Keratinocyte (primary cell): ENCODE data around the gene SLC25A13. TPM values are rescaled to one million over a fixed set of nuclear protein-coding genes. Genes with fewer than 3 reads are reported as not detected.

ENCODE experiments used
- DNase-seq: peaks from one replicate; pipeline ENCODE4 v3.0.0-alpha.2; 2011; ENCODE audit warnings: low read depth, missing footprints, low spot score
- FAIRE-seq: peaks from 2 replicates; lab custom pipeline; 2011; peaks lifted over from hg19 to GRCh38; lab: Jason Lieb, UNC
- H2AFZ ChIP-seq: 2 replicates; pipeline ENCODE4 v1.6.0; 2012; ENCODE audit warnings: low read length, control low read depth, inconsistent platforms; ENCODE audit not compliant: control insufficient read depth
- H3K27ac ChIP-seq: 2 replicates; pipeline ENCODE4 v1.5.1; 2011; ENCODE audit warnings: low read length; ENCODE audit not compliant: control insufficient read depth, insufficient read depth
- H3K27me3 ChIP-seq: 3 replicates; pipeline ENCODE4 v1.6.0; 2011; ENCODE audit warnings: low read length; ENCODE audit not compliant: control insufficient read depth, insufficient read depth; ENCODE audit errors: extremely low read depth
- H3K36me3 ChIP-seq, 2 experiments: 2 replicates in 1 of 2; 3 replicates in 1 of 2; pipeline ENCODE4 v1.5.1; 2011; ENCODE audit warnings: low read length in 2 of 2, mild to moderate bottlenecking in 1 of 2; ENCODE audit not compliant: control insufficient read depth in 2 of 2, insufficient read depth in 2 of 2; ENCODE audit errors: extremely low read depth in 1 of 2
- H3K4me1 ChIP-seq: 3 replicates; pipeline ENCODE4 v1.5.1; 2011; ENCODE audit warnings: low read length; ENCODE audit not compliant: control insufficient read depth, insufficient read depth; ENCODE audit errors: extremely low read depth
- H3K4me2 ChIP-seq: 3 replicates; pipeline ENCODE4 v1.6.0; 2011; ENCODE audit warnings: low read depth, low read length; ENCODE audit not compliant: control insufficient read depth, insufficient read depth; ENCODE audit errors: extremely low read depth
- H3K4me3 ChIP-seq, 3 experiments: fragments of 200-600 bp in 1 of 3; sonication (generic) in 1 of 3; 2 replicates in 2 of 3; 3 replicates in 1 of 3; pipeline ENCODE4 v1.5.1; 2011 to 2016; ENCODE audit warnings: low read length in 3 of 3, mild to moderate bottlenecking in 3 of 3, control low read depth in 2 of 3, inconsistent platforms in 1 of 3, low read depth in 1 of 3, mixed read lengths in 1 of 3, mixed run types in 1 of 3, moderate library complexity in 1 of 3; ENCODE audit not compliant: control insufficient read depth in 2 of 3, insufficient read depth in 2 of 3; ENCODE audit errors: extremely low read depth in 1 of 3
- H3K79me2 ChIP-seq: 2 replicates; pipeline ENCODE4 v1.6.0; 2012; ENCODE audit warnings: low read length; ENCODE audit not compliant: control insufficient read depth, insufficient read depth
- H3K9ac ChIP-seq: 3 replicates; pipeline ENCODE4 v1.6.0; 2011; ENCODE audit warnings: low read length; ENCODE audit not compliant: control insufficient read depth, insufficient read depth; ENCODE audit errors: extremely low read depth
- H3K9me1 ChIP-seq: 3 replicates; pipeline ENCODE4 v1.6.0; 2011; ENCODE audit warnings: low read length; ENCODE audit not compliant: control insufficient read depth, insufficient read depth; ENCODE audit errors: extremely low read depth
- H3K9me3 ChIP-seq: 2 replicates; pipeline ENCODE4 v1.5.1; 2012; ENCODE audit warnings: low read depth, low read length; ENCODE audit not compliant: control insufficient read depth
- H4K20me1 ChIP-seq: 3 replicates; pipeline ENCODE4 v1.6.0; 2011; ENCODE audit warnings: low read length; ENCODE audit not compliant: control insufficient read depth, insufficient read depth; ENCODE audit errors: extremely low read depth
- EZH2 ChIP-seq: IDR thresholded peaks from one replicate; pipeline ENCODE4 v1.6.1; 2012; ENCODE audit warnings: inconsistent platforms, mild to moderate bottlenecking, low read length, moderate library complexity
- dilution Hi-C: fragments of 300-500 bp; cut with MboI; formaldehyde crosslinking; loops from one replicate; pipeline ENCODE4 v1.7.0; 2020; ENCODE audit warnings: low sequenced_read_pairs; ENCODE audit not compliant: extremely low pct_ligation_motif_present
- polyA plus RNA-seq, 5 experiments: library from polyadenylated mRNA; depleted of rRNA in 3 of 5; stranded (reverse) in 3 of 5; stranded (forward) in 1 of 5; unstranded in 1 of 5; fragments of >200 nt; gene quantifications; 1 replicate in 1 of 5; 2 replicates in 3 of 5; 3 replicates in 1 of 5; pipeline versions ENCODE4 v1.2.1 to v1.2.3, GENCODE V29; 2011 to 2012; ENCODE audit warnings: missing spikeins in 2 of 5, low read depth in 1 of 5, low replicate concordance in 1 of 5
- small RNA-seq, 3 experiments: library from RNA; depleted of rRNA; stranded (forward); fragments of <200 nt; gene quantifications; one replicate each; pipeline ENCODE3, GENCODE V24; 2012; ENCODE audit warnings: low read depth in 3 of 3, low replicate concordance in 1 of 3; ENCODE audit not compliant: insufficient read length in 3 of 3

SLC25A13 gene
- polyA plus RNA-seq, 1 donor (not counting 4 experiments of a cell fraction or from before 2014, with no cell fraction given), result 29.4 TPM

GRCh38 chr7:96074871-96075270 lies 247.0 kb downstream of the SLC25A13 start:
- Histone ChIP-seq H2AFZ (no peak overlapping the region), H3K9ac (no peak overlapping the region), H3K4me1 (peaks cover 3% of the 10 kb centered on the region), H3K9me3 (no peaks in the 10 kb centered on the region), H3K4me2 (no peak overlapping the region), H3K79me2 (no peaks in the 10 kb centered on the region), H3K27ac (no peak overlapping the region), H3K36me3 (no peaks in the 10 kb centered on the region), H3K27me3 (peaks cover 6% of the 10 kb centered on the region), H3K4me3 (no peak overlapping the region), H4K20me1 (no peaks in the 10 kb centered on the region), H3K9me1 (no peaks in the 10 kb centered on the region)
- no peak for FAIRE-seq
- dilution Hi-C loops, result no loop called here
- TF ChIP-seq EZH2, result no peak
- DNase-seq, result no peak

Small RNAs within 50 kb of the gene (small RNA-seq; reads per million reads assigned to genes)
- gene AC084368.1 (0 reads per million in 3 experiments), gene MIR591 (0 reads per million in 3 experiments), gene RNU6-364P (0 reads per million in 3 experiments), gene RNU6-532P (0 reads per million in 3 experiments)
